ENCODE data around the gene PXT1. TPM values are rescaled to one million over a fixed set of nuclear protein-coding genes. Genes with fewer than 3 reads are reported as not detected.

The PXT1 gene
- total RNA-seq, 3 donors from 2014 or later, result 0.15 TPM; not detected in 2

- Histone ChIP-seq H3K27me3 (no peaks in the 10 kb centered on the region), H3K4me3 (no peak overlapping the region), H3K27ac (no peak overlapping the region), H3K36me3 (no peaks in the 10 kb centered on the region), H3K4me1 (no peaks in the 10 kb centered on the region), H3K9me3 (no peaks in the 10 kb centered on the region)
- intact Hi-C loops (cut with DNase I; ENCODE audit: low total_unique reads), result no loop called here
- no peak for DNase-seq (ENCODE audit: low spot score in 2 of 2)
- TF ChIP-seq POLR2AphosphoS5 (IDR thresholded peaks at IDR 0.05), result no peak
- TF ChIP-seq, protein P1, sequence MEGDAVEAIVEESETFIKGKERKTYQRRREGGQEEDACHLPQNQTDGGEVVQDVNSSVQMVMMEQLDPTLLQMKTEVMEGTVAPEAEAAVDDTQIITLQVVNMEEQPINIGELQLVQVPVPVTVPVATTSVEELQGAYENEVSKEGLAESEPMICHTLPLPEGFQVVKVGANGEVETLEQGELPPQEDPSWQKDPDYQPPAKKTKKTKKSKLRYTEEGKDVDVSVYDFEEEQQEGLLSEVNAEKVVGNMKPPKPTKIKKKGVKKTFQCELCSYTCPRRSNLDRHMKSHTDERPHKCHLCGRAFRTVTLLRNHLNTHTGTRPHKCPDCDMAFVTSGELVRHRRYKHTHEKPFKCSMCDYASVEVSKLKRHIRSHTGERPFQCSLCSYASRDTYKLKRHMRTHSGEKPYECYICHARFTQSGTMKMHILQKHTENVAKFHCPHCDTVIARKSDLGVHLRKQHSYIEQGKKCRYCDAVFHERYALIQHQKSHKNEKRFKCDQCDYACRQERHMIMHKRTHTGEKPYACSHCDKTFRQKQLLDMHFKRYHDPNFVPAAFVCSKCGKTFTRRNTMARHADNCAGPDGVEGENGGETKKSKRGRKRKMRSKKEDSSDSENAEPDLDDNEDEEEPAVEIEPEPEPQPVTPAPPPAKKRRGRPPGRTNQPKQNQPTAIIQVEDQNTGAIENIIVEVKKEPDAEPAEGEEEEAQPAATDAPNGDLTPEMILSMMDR (IDR thresholded peaks at IDR 0.05), result no peak
- TF ChIP-seq POLR2A (IDR thresholded peaks at IDR 0.05), result no peak
Observed at GRCh38 chr6:36384095-36384494, 58.6 kb downstream of the PXT1 start.

- H3K27ac ChIP-seq, result no peak overlapping the region
- intact Hi-C loops (cut with DNase I; ENCODE audit: low total_unique reads), result no loop called here
- H3K27me3 ChIP-seq, result no peaks in the 10 kb centered on the region
- TF ChIP-seq, protein P1 (IDR thresholded peaks at IDR 0.05), result no peak
- no peak for TF ChIP-seq POLR2AphosphoS5 (IDR thresholded peaks at IDR 0.05)
- no peak for TF ChIP-seq POLR2A (IDR thresholded peaks at IDR 0.05)
- H3K9me3 ChIP-seq, result no peaks in the 10 kb centered on the region
- H3K4me1 ChIP-seq, result no peaks in the 10 kb centered on the region
- DNase-seq (ENCODE audit: low spot score in 2 of 2), result no peak
- no peak overlapping the region for H3K4me3 ChIP-seq
- no peaks in the 10 kb centered on the region for H3K36me3 ChIP-seq
Observed at GRCh38 chr6:36383606-36384005, 59.0 kb downstream of the PXT1 start.

GRCh38 chr6:36382976-36383375, 59.7 kb downstream of the PXT1 start:
- no peak for DNase-seq (ENCODE audit: low spot score in 2 of 2)
- H3K27me3 ChIP-seq, result no peaks in the 10 kb centered on the region
- TF ChIP-seq, protein P1 (IDR thresholded peaks at IDR 0.05), result no peak
- TF ChIP-seq POLR2AphosphoS5 (IDR thresholded peaks at IDR 0.05), result no peak
- no peak for TF ChIP-seq POLR2A (IDR thresholded peaks at IDR 0.05)
- no peaks in the 10 kb centered on the region for H3K4me1 ChIP-seq
- intact Hi-C loops (cut with DNase I; ENCODE audit: low total_unique reads), result no loop called here
- no peaks in the 10 kb centered on the region for H3K9me3 ChIP-seq
- no peak overlapping the region for H3K27ac ChIP-seq
- no peaks in the 10 kb centered on the region for H3K36me3 ChIP-seq
- no peak overlapping the region for H3K4me3 ChIP-seq

GRCh38 chr6:36381502-36382389, 60.9 kb downstream of the PXT1 start:
- H3K4me3 ChIP-seq, result no peak overlapping the region
- intact Hi-C loops (cut with DNase I; ENCODE audit: low total_unique reads), result no loop called here
- no peaks in the 10 kb centered on the region for H3K27me3 ChIP-seq
- H3K4me1 ChIP-seq, result no peaks in the 10 kb centered on the region
- H3K36me3 ChIP-seq, result no peaks in the 10 kb centered on the region
- DNase-seq (ENCODE audit: low spot score in 2 of 2), result no peak
- no peak overlapping the region for H3K27ac ChIP-seq
- no peaks in the 10 kb centered on the region for H3K9me3 ChIP-seq
- TF ChIP-seq, protein P1 (IDR thresholded peaks at IDR 0.05), result no peak
- TF ChIP-seq POLR2A (IDR thresholded peaks at IDR 0.05) (no peak), POLR2AphosphoS5 (IDR thresholded peaks at IDR 0.05) (no peak)

GRCh38 chr6:36380166-36380565, 62.5 kb downstream of the PXT1 start:
- Histone ChIP-seq H3K36me3 (no peaks in the 10 kb centered on the region), H3K4me3 (no peak overlapping the region), H3K27ac (no peak overlapping the region), H3K9me3 (no peaks in the 10 kb centered on the region), H3K27me3 (no peaks in the 10 kb centered on the region), H3K4me1 (no peaks in the 10 kb centered on the region)
- DNase-seq (ENCODE audit: low spot score in 2 of 2), result no peak
- no peak for TF ChIP-seq POLR2AphosphoS5 (IDR thresholded peaks at IDR 0.05)
- TF ChIP-seq POLR2A (IDR thresholded peaks at IDR 0.05), result no peak
- TF ChIP-seq, protein P1 (IDR thresholded peaks at IDR 0.05), result no peak
- intact Hi-C loops (cut with DNase I; ENCODE audit: low total_unique reads), result no loop called here

Measured in breast epithelium (tissue), 4 donors.